GM21515 (cell line): ENCODE measurements around the gene TEX26.

Experiments used
- ATAC-seq: cut with Tn5 transposase; IDR thresholded peaks from one replicate; pipeline ENCODE4 v1.9.1; 2021; ENCODE audit not compliant: unreplicated experiment

The TEX26 gene

DNA sequence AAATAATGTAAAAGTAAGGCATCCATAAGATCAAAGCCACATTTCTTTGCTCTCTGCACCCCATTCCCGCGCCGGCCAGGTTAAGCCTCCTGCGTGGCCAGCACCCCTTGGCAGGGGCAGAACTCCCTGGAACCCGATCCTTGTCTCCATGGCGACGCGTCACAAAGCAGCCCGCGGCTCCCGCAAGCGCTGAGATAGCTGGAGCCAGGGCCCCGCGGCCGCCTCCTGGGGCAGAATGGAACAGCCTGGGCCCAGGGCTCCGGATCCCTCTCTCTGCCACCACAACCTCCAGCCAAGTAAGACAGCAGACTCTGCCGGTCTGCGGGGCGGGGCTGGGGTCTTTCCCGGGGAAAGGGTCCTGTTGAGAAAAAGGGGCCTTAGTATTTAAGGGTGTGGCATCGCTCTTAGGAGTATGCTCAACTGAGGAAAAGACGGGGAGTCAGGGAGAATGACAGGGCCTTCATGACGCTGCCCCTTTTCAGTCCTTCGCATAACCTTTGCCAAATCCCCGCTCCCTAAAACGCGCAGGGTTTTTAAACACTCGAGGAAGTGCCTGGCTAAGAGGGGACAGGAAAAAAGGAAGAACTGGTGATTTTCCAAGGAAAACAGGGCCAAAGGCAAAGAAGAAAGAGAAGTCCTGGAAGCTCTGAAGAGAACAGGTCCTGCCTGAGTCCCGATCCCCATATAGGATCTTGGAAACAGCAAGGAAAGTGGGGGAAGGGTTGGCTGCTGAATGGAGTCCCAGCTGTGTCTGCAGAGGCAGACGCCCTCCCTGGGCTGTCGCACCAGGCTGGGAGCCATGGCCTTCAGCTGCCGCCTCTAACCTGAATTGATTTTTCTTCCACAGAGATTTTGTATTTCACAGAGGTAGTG, at the start of gene TEX26:
Gene TEX26, plus strand, starts transcription at position 176 of the 873 bp plus-strand sequence. Its CDS starts 60 bp downstream, at position 236.
- ATAC-seq, result no peak

DNA sequence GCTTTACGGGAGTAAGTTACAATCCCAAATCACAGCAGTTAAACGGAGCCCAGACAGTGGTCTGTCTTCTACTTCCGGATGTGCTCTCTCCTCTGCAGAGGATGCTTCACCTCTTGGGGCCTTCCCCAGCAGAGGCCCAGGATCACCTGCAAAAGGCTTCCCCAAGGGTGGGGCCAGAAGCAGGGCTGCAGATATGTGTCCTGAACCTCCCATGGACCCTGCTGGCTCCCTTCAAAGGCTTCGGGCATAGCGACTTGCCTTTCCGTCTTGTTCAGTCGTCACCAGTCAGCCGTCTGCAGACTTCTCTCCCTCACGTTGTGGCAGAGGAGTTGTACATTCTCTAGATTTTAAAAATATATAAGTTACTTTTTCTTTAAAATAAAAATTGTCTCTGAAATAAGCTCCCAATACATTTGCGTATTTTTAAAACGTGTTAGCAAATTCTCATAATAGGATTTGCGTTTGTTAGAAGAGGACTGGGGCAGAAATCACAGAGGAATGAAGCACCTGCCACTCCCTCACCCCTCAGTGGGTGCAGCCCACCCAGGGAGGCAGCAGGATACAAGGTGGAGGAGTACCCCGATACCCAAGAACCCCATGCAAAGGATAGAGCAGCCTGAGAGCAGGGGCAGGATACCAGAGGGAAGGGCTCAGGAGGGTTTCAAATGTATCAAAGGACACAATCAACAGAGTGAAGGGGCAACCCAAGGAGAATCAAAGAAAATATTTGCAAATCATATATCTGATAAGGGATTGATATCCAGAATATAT, 49.3 kb upstream of the TEX26 start:
- no peak for ATAC-seq

DNA sequence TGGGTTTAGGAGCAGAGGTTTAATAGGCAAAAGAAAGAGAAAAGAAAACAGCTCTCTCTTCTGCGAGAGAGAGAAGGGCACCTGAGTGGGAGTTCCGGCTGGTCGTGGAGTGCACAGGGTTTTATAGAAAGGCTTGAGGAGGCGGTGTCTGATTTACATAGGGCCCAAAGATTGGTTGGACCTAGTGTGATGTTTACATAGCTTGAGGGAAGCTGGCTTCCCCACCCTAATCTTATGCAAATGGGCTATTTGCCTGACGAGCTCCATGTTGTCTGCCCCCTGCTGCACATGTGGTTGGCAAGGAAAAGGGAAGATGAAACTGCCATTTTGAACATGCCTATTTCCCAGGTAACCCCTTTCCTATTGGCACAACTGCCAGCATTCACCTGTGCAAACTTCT, 47.9 kb upstream of the TEX26 start:
- no peak for ATAC-seq

DNA sequence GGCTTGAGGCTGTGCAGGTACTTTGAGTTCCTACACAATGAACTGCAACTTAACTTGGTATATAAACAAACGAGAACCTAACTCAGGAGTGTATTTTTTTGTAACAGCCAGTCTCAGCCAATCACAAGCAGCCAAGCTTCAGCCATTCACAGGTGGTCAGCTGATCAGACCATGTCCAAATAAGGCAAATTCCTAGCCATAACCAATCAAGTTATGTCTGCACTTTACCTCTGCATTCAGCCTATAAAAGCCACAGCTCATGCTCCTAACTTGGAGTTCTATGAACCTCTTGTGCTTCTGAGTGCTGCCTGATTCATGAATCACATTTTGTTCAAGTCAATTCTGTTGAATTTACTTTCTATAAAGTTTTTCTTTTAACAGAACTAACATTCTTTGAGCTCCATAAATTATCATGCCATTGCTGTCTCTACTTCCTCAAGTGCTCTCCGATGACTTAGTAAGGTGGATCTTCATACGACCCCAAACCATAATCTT, 43.2 kb upstream of the TEX26 start:
- no peak for ATAC-seq

DNA sequence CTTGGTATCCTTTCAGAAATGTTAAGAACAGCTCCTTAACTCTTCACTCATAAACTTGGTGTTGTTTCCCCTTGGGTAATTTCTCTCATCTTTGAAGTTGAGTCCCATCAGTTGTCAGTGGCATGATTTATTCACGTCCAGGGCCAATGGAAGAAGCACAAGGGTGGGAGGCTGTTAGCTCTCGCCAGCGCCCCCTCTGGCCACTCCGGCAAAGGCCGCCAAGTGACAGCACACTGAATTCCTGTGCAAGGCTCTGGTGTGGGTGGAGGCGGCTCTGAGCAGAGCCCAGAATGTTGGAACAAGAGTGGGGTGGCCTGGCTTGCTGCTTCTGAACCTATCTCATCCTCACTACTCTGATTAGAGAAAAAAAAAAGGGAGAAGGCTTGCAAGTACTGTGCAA, 39.5 kb upstream of the TEX26 start:
- no peak for ATAC-seq

DNA sequence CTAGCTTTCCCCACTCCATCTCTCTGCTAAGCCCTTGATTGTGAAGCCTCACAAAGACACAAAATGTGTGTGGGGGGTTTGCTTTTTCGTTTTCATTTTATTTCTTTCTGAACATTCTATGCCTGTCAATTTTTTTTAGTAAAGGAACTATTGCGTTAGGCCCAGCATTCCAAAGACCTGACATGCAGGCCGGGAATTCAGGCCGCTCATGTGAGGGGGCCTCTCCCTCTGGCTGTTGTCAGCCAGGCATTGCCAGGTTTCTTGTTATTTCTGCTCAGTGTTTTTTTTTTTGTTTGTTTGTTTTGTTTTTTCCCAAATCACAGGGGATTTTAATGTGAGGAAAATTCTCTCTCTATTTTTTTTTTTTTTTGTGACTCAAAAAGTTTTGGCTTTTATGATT, 36.7 kb upstream of the TEX26 start:
- no peak for ATAC-seq

DNA sequence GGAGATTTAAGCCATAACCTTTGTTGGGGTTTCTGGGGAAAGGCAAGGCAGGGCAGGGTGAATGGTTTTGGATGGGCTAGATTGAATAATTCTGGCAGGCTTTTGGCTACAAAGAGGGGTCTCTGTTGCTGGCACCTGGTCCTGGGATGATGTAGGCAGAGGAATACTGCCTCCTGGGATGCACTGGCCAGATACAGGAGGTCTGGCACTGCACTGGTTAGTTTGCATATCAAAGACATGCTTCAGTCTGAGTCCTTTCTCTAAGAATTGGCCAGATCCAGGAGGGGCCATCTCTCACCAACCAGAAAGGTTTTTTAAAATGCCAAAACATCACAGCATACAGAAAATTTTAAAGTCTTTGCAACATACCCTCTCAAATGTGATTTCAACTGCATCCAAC, 34.4 kb upstream of the TEX26 start:
- no peak for ATAC-seq

DNA sequence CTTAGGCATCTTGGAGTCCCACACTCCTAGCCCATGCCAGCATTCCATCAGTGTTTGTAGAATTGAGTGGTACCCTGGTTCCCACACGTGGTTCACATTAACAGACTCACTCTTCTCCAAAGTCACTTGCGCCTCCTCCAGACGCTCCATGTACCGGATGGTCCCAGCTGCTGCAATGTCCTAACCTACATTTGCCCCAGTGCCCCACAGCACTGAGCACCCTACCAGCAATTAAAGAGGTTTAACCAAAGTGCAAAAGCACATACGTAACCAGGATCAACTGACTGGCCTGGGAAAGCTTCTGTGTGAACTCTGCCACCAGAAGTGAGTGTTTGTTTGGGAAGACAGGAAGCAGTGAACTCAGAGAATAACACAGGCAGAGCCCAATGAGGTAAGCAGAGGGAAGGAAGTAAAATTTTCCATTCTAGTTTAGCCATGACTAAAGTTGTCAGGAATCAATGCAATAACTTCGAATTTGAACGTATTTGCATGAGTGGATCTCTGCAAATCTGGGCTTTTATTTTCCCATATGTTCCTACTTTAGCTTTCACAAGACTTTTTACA, 33.7 kb upstream of the TEX26 start:
- no peak for ATAC-seq

DNA sequence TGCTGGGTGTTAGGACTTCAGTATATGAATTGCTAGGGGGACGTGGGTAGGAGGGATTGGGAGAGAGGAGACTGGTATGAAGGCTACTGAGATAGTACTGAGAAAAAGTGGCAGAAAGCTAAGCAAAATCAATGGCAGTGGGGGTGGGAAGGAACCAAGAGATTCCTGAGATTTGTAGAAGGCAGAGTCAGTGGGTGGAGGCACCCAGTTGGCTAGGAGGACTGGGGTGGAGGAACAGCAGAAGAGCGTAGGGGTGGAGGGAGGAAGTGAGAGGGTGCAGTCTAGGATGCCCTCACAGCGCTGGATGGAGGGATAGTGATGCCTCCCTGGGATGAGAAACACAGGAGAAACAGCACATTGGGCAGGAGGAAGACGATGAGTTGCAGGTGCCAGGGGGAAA, 32.0 kb upstream of the TEX26 start:
- ATAC-seq, result no peak

DNA sequence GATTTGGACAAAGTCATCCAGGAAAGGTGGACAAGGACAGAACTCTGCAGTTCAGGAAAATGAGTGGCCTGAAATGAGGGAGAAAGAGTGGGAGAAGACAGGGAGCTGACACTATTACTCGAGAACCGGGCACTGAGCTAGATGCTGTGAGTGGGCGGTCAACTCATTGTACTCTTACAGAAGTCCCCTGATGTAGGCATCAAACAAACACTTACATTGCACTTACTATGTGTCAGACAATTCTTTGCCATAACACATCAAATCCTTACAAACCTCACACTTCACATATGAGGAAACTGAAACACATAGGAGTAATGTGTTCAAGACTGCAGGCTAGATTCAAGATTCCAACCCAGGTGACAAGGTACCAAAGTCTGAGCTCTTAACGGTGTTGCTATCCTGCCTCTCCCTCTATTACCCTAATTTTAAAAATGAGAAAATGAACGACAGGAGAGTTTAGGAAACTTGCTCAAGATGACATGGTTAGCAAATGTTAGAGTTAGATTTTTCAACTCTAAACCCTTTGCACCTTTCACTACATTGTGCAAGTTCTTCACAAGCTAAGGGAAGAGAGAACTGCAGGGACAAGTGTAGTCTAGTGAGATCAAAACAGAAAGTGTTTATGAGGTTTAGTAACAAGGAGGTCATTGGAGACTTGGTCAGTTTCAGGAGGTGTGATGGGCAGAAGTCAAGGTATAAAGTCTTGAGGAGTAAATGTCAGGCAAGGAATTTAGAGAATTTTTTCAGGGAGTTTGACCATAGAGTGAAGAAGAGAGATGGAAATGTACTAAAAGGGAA, 31.3 kb upstream of the TEX26 start:
- no peak for ATAC-seq

DNA sequence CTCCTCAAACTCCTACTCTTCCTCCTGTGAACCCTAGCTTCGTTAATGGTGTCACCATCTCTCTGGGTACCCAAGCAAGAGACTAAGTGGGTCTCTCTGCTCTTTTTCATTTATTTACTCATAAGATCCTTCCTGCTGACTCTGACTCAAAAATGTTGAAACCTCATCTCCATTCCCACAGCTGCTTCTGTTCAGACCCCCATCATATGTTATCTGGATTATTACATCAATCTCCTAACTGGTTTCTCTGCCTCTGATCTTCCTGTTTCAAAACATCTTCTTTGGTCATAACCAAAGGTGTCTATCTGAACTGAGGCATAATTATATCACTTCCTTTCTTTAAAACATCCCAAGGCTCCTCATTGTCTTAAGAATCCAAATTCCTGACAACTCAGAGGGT, 28.4 kb upstream of the TEX26 start:
- no peak for ATAC-seq

DNA sequence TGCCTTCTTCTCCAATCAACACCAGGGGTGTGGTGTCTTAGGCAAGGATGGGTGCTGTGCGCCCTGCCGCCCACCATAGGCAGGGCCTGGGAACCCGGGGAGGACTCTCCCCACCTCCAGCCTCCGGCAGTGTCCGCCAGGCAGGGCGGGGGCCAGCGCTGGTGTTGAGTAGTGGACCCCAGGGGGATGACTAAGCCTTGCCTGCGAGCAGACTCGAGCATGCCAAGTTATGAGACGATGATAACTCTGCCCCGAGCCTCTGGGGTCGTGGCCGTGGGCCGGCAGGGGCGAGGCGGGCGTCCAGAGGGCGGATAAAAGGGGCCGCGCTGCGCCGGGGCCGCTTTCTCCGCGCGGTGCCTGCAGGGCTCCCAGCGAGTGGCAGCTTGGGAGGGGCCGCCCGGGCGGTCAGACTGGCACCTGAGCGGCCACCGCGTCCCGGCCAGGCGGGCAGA, 26.5 kb upstream of the TEX26 start, which contains the start of gene MEDAG:
Gene MEDAG, plus strand, starts transcription at position 340 of the 452 bp plus-strand sequence. CDS start 245 bp downstream, outside the sequence.
- ATAC-seq, result no peak

DNA sequence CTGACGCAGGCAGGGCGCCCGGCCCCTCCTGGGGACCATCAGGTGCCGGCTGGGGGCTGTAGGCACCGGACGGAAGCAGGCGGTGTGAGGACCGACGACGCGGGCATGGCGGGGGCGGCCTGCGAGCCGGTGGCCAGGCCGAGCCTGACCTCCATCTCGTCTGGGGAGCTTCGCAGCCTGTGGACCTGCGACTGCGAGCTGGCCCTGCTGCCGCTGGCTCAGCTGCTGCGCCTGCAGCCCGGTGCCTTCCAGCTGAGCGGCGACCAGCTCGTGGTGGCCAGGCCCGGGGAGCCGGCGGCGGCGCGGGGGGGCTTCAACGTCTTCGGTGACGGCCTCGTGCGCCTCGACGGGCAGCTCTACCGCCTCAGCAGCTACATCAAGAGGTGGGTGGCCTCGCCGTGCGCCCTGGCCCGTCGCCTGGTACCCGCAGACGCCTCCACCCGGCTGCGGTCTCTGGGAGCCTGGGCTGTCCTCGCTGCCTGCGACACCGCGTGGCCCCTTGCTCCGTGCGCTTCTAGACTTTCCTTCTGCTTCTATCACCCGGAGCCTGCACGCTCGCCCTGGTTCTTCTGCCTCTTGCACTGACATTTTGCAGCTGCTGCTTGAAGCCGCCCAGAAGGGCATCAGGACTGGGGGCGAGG, 25.9 kb upstream of the TEX26 start:
- ATAC-seq, result no peak

DNA sequence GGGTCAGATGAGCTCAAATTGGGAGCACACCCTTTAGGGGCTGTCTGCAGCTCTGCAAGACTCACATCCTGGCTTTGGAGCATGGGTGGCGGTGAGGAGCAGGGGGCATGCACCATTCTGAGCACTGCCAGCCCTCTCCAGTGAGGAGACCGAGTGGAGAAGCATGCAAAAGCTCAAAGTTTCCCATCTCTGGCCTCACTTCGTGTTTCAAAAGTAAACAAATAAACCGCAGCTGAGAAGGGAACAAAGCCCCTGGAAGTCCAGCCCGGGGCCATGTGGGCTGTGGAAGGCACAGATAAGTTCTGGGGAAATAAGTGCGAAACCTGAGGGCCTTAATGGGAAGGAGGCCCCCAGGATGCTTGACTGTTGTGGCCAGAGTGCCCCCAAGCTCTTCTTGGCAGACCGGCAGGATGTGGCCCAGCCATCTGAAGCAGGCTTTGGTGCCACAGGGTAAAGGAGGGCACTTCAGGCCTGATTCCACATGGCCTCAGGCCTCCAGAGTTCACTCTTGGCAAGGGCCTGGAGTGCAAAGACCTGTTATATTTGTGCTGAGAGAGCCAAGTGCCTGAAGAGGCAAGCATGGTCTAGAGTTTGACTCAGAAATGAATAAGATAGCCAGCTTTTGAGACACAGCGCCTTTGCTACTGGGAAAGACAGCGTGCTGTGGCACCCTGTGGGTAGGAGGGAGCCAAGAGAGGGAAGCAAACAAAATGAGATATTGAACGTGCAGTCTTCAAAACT, 25.2 kb upstream of the TEX26 start:
- no peak for ATAC-seq

DNA sequence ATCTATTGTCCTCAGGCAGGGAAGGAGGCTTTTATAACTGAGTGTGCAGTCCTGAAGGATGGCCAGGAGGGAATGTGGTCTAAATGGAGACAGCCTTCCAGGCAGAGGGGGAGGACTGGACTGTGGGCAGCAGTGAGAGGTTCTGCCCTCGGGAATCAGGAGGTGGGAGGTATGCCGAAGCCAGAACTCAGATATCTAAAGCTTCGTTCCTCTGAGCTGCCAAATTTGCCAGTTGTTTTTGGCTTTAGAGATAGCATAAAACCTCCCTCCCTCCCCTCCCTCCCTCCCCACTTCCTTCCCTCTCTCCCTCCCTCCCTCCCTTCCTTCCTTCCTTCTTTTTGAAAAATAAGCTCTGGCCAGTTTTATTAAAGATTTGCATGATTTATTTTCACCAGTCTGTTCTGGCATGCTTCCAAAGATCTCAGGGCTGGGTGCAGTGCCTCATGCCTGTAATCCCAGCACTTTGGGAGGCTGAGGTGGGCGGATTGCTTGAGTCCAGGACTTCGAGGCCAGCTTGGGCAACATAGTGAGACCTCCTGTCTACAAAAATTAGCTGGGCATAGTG, 24.0 kb upstream of the TEX26 start:
- no peak for ATAC-seq

DNA sequence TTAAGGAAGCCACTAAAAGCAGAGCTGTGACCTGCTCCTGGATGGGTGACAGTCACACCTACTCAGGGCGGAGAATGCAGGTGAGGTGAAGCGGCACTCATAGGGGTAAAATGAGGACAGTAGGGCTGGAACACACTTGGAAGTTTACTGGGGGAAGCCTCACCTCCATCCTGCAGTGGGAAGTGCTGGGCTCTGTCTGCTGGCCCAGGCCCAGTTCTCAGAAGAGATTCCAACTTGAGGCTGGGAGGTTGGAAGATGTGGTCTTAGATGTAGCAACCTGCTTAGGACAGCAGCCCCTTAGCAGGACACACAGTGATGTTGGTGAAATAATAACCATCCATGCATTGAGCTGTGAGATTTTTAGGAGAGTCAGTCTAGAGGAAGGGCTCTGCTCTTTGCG, 21.8 kb upstream of the TEX26 start:
- no peak for ATAC-seq

DNA sequence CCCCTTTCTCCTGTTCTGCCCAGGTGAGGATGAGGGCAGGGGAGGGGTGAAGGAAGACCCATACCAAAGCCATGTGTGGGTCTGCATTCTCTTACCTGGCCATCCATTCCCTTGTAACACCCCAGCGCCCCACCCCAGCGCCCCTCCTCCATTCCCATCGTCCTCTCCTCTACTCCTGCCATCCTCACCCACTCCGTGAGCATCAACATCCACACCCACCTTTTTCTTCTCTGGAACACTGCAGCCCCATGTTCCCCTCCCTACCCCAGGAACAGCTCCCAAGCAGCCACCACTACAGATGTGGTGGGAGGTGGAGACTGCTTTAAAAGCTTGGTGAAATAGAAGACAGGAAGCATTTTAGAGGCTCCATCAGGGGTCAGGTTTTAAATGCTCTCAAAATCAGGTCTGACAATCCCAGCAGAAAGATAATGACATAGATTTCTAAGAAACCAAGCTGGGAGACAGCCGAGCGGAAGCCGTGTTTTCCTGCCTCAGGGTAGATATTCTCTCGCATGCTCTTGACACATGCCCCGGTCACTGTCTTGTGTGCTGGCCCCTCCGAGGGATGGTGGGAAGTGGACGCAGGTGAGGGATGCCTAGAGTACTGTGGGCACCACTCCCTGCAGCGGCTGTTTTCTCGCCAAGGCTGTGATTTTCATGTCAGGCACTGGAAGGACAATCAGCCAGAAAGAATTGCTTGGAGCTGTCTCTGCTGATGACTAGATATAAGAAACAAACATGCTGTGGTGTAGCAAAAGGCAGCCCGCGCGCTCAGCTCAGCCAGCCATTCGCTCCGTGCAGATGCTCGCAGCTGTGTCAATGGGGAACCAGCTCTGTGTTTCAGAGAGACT, 16.5 kb upstream of the TEX26 start:
- no peak for ATAC-seq

DNA sequence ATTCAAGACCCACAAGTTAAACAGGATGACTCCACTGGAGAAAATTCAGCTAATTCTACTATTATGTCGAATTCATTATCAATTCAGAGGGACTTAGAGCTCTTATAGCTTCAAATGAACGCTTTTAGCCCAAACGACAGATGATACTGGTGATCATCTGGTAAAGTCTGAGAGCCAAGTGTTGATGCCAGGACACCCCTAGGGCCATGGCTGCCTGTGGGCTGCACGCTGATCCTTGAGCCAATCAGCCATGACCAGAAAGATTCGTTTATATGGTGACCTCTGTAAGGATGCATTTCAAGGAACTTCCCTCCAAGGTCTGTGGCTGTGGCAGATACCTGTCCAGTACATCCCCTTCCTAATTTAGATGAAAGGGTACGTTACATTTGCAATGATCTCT, 15.5 kb upstream of the TEX26 start:
- no peak for ATAC-seq
